Heart right ventricle (tissue), 16 donors: ENCODE results near the gene WDSUB1. TPM values are rescaled to one million over a fixed set of nuclear protein-coding genes. Genes with fewer than 3 reads are reported as not detected.

Experiments
- ATAC-seq, 8 donors: fragments of 200-7000 bp; cut with Tn5 transposase; one replicate each; pipeline ENCODE4 v1.9.1; 2020; ENCODE audit warnings: mild to moderate bottlenecking in 8 of 8, moderate library complexity in 8 of 8, moderate number of reproducible peaks in 1 of 8
- DNase-seq, 2 donors: peaks; one replicate each; pipeline ENCODE4 v3.0.0-alpha.2; 2020
- H3K27ac ChIP-seq, 10 donors: fragments of 200-600 bp; sonication (generic) in 2 of 10; one replicate each; pipeline versions ENCODE4 v1.5.0 to v1.8.0; 2020 to 2022; ENCODE audit warnings: mild to moderate bottlenecking in 3 of 10
- H3K27me3 ChIP-seq, 7 donors: fragments of 200-600 bp; one replicate each; pipeline ENCODE4 v1.8.0; 2021 to 2022; ENCODE audit warnings: mild to moderate bottlenecking in 2 of 7
- H3K36me3 ChIP-seq, 9 donors: fragments of 200-600 bp; sonication (generic) in 1 of 9; one replicate each; pipeline versions ENCODE4 v1.5.0 to v1.8.0; 2020 to 2022; ENCODE audit warnings: mild to moderate bottlenecking in 2 of 9
- H3K4me1 ChIP-seq, 9 donors: fragments of 200-600 bp; sonication (generic) in 1 of 9; one replicate each; pipeline versions ENCODE4 v1.5.0 to v1.8.0; 2020 to 2022; ENCODE audit warnings: mild to moderate bottlenecking in 4 of 9
- H3K4me3 ChIP-seq, 10 donors: fragments of 200-600 bp; sonication (generic) in 2 of 10; one replicate each; pipeline versions ENCODE4 v1.5.0 to v1.8.0; 2020 to 2022; ENCODE audit warnings: mild to moderate bottlenecking in 7 of 10, moderate library complexity in 2 of 10
- H3K9me3 ChIP-seq, 11 donors: fragments of 200-600 bp in 10 of 11; sonication (generic) in 2 of 11; one replicate each; pipeline versions ENCODE4 v1.5.0 to v1.8.0; 2013 to 2022; ENCODE audit warnings: mild to moderate bottlenecking in 2 of 11, control low read depth in 1 of 11, moderate library complexity in 1 of 11
- WGBS, 2 donors: extraction: QIAGEN DNeasy Blood & Tissue Kit; methylation state at CpG; one replicate each; pipeline ENCODE4 v1.1.7; 2013; ENCODE audit warnings: inconsistent platforms in 1 of 2; 5-methylcytosine and 5-hydroxymethylcytosine counted together
- intact Hi-C, 10 donors: fragments of 100-400 bp; cut with DNase I; formaldehyde crosslinking; loops; one replicate each; pipeline versions ENCODE4 v1.11.1 to v1.14.2; 2022
- polyA plus RNA-seq, 2 donors: library from polyadenylated mRNA; stranded (reverse); fragments of 200-250 nt; gene quantifications; one replicate each; pipeline ENCODE4 v1.2.3, GENCODE V29; 2013
- total RNA-seq, 10 donors: library from RNA; stranded (reverse); fragmentation: NEBNext Ultra II Directional in 3 of 10; extraction: Animal tissue kit (Norgen Biotek cat#: 25700) in 3 of 10; gene quantifications; one replicate each; pipeline versions ENCODE4 v1.2.1 to v1.2.4, GENCODE V29; 2021 to 2023
- TF ChIP-seq, protein P1 (sequence below), 9 donors: fragments of 200-600 bp; sonication (generic) in 2 of 9; IDR thresholded peaks; one replicate each; pipeline versions ENCODE4 v1.5.0 to v1.8.0; 2021 to 2022; ENCODE audit warnings: antibody characterized with exemption in 9 of 9, mild to moderate bottlenecking in 5 of 9, moderate library complexity in 1 of 9
- donor health status: Arrhythmogenic right ventricular cardiomyopathy.
- donor health status: ischemic (EF 13 %, LVEDD 7.1; RV severe dilation, severe dysfunction).
- donor health status: healthy with polysubstance abuse.
- donor health status: DM: no; HTN: yes; CAD: no.
- donor health status: DM: no; HTN: no; CAD: no.
- donor health status: ischemic (EF 25% LVEDD 6.9; RV normal size, moderate dysfunction).
- donor health status: ischemic (EF 25% LVEDD 5.7; RV mildly dilated, moderate dysfunction).
- donor health status: healthy.
- donor health status: DM: yes; HTN: yes; CAD: no.
- donor health status: Ischemic cardiomyopathy.
- donor health status: ischemic (EF 35%, LVEDD 5.7; RV mildly dilated, moderate dysfunction).
- donor health status: nonischemic (EF 11% LVEDD 7.7; RV severe dilation, severe dysfunction).
- donor health status: DM: yes; HTN: yes; CAD: no.
- donor health status: PGD.
- donor health status: ischemic (EF 29% LVEDD 5.4; RV normal size, mild dysfunction).
- donor health status: nonischemic (EF 23%, LVEDD 6.1; RV moderate dilation, normal function).

WDSUB1 gene
- total and polyA plus RNA-seq, 12 donors, result 4.3 to 13.8 (median 9.3) TPM

DNA sequence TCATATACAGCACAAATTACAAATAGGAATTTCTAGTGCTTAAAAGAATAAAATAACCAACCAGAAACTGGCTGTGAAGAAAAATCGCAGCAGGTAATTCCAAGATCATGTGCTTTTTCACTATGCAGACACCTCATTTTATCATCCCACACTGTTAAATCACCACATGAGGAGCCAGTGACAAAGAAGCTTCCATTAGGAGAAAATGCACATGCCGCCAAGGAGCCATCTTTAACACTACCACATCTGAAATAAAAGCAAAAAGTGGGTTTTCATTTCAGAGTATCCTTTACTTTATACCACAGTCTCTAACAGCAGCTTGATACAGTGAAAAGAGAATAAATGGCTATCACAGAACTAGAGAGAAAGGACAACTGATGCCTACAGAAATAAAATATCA lies 6.8 kb downstream of the WDSUB1 start:
- Histone ChIP-seq H3K27me3 (no peaks in the 10 kb centered on the region), H3K4me1 (peaks cover 0 to 6% (median under 1%) of the 10 kb centered on the region in 9 donors), H3K9me3 (no peaks in the 10 kb centered on the region), H3K27ac (no peak overlapping the region), H3K36me3 (peaks cover 0 to 74% (median 8%) of the 10 kb centered on the region in 9 donors), H3K4me3 (no peak overlapping the region)
- no peak for DNase-seq
- TF ChIP-seq, protein P1, sequence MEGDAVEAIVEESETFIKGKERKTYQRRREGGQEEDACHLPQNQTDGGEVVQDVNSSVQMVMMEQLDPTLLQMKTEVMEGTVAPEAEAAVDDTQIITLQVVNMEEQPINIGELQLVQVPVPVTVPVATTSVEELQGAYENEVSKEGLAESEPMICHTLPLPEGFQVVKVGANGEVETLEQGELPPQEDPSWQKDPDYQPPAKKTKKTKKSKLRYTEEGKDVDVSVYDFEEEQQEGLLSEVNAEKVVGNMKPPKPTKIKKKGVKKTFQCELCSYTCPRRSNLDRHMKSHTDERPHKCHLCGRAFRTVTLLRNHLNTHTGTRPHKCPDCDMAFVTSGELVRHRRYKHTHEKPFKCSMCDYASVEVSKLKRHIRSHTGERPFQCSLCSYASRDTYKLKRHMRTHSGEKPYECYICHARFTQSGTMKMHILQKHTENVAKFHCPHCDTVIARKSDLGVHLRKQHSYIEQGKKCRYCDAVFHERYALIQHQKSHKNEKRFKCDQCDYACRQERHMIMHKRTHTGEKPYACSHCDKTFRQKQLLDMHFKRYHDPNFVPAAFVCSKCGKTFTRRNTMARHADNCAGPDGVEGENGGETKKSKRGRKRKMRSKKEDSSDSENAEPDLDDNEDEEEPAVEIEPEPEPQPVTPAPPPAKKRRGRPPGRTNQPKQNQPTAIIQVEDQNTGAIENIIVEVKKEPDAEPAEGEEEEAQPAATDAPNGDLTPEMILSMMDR (IDR thresholded peaks at IDR 0.05), result no peak
- WGBS, 2 donors, result 96 to 97% methylated on average over 2 of the region's 2 CpGs
- ATAC-seq, result no peak
- intact Hi-C loops, result loop anchor here in 2 of 10 donors (10.0 kb wide), 2 partner anchors 55 to 145 kb away; no protein-coding TSS in a partner anchor

DNA sequence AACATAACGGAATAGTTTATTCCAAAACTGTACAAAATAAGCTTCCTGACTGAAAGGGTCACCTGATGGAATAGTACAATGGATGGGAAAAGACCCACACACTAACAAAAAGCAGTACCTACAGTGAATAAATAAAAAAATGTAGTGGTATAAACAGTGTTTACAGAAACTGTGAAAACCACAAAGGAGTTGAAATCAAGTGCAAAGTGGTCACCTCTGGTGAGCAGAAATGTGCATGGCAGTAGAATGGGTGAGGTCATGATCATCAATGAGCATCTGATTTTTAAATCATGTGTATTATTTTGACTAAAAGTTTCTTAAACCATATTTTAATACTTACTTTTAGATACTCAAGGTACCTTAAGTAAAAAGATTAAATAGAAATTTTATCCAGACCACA lies 11.4 kb downstream of the WDSUB1 start:
- ATAC-seq (no peak), DNase-seq (no peak)
- H3K9me3 ChIP-seq, result peaks cover 0 to 4% (median 0%) of the 10 kb centered on the region in 11 donors
- TF ChIP-seq, protein P1 (IDR thresholded peaks at IDR 0.05), result no peak
- no peak overlapping the region for H3K27ac ChIP-seq
- WGBS, 2 donors, result 88 to 98% methylated on average over 1 of the region's 1 CpG
- peaks cover 0 to 92% (median 16%) of the 10 kb centered on the region in 9 donors for H3K36me3 ChIP-seq
- no peaks in the 10 kb centered on the region for H3K4me1 ChIP-seq
- no peaks in the 10 kb centered on the region for H3K27me3 ChIP-seq
- no peak overlapping the region for H3K4me3 ChIP-seq
- intact Hi-C loops, result no loop called here

DNA sequence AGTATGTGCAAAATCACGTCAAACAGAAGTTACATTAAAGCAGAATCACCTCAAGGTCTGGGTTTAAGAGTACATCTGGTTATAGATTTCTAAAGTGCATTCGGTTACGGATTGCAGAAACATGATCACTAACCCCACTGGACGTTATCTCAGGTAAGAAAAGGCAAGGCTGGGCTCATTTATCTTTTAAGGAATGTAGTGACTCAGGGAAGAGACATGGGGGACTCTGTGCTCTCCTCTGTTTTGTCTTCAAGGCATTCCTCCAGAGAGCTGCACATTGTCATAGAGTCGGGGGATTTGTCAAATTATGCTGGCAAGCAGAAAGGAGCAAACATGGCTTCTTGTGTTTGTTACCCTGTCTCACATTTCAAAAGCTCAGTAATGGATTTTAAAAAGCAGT lies 14.3 kb downstream of the WDSUB1 start:
- H3K36me3 ChIP-seq, result peaks cover 0 to 67% (median 16%) of the 10 kb centered on the region in 9 donors
- H3K27ac ChIP-seq, result no peak overlapping the region
- H3K4me3 ChIP-seq, result no peak overlapping the region
- WGBS, 2 donors, result 80 to 86% methylated on average over 5 of the region's 5 CpGs
- TF ChIP-seq, protein P1 (IDR thresholded peaks at IDR 0.05), result no peak
- H3K4me1 ChIP-seq, result peaks cover 0 to 10% (median 5%) of the 10 kb centered on the region in 9 donors
- no peaks in the 10 kb centered on the region for H3K27me3 ChIP-seq
- ATAC-seq (no peak), DNase-seq (no peak)
- intact Hi-C loops, result no loop called here
- H3K9me3 ChIP-seq, result peaks cover 0 to 4% (median 0%) of the 10 kb centered on the region in 11 donors

DNA sequence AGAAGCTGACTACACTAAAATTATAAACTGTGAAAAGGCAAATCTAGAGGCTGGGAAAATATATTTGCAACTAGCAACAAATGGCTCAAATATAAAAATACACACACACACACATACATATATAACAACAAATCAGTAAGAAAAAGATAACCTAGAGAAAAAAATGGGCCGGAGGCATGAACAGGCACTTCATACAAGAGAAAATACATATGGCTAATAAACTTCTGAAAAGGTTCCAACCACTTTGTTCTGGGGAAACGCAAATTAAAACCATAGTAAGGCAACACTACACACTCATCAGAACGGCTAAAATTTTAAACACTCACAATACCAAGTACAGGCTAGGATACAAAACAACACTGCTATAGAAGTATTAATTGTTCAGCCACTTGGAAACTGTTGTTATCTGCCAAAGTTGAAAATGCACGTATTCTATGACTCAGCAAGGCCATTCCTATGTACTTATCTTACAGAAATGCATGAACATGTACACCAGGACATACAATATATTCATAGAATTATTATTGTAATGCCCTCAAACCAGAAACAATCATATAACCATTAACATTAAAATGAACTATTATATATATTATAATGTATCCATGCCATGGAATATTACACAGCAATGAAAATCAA lies 15.6 kb downstream of the WDSUB1 start:
- WGBS, 2 donors, result 95 to 98% methylated on average over 4 of the region's 4 CpGs
- ATAC-seq, result no peak
- Histone ChIP-seq H3K4me1 (peaks cover 0 to 10% (median 5%) of the 10 kb centered on the region in 9 donors), H3K9me3 (peaks cover 0 to 4% (median 0%) of the 10 kb centered on the region in 11 donors), H3K27me3 (no peaks in the 10 kb centered on the region), H3K27ac (no peak overlapping the region), H3K4me3 (no peak overlapping the region), H3K36me3 (peaks cover 0 to 60% (median 16%) of the 10 kb centered on the region in 9 donors)
- TF ChIP-seq, protein P1 (IDR thresholded peaks at IDR 0.05), result no peak
- intact Hi-C loops, result no loop called here
- DNase-seq, result no peak
